GM12878 (cell line): ENCODE measurements around the gene HHIPL1.

ENCODE experiments used
- CBFB ChIP-seq: IDR thresholded peaks from 2 replicates; pipeline ENCODE4 v1.6.1; 2016; ENCODE audit warnings: antibody characterized with exemption, low read depth
- CTCF ChIP-seq, 3 experiments: IDR thresholded peaks in 2 of 3; conservative IDR thresholded peaks in 1 of 3; 2 replicates each; pipeline ENCODE4 v1.5.1; 2011; ENCODE audit warnings: low read depth in 3 of 3, low read length in 3 of 3, mild to moderate bottlenecking in 3 of 3, control low read depth in 2 of 3, moderate library complexity in 2 of 3, inconsistent platforms in 1 of 3, mixed read lengths in 1 of 3; ENCODE audit not compliant: control insufficient read depth in 2 of 3, insufficient read depth in 1 of 3; ENCODE audit errors: extremely low read depth in 1 of 3
- EP300 ChIP-seq, 2 experiments: fragments of 150-350 bp in 1 of 2; IDR thresholded peaks; 2 replicates each; pipeline ENCODE4 v1.6.1; 2011 to 2012; ENCODE audit warnings: low read depth in 2 of 2, low read length in 2 of 2, borderline replicate concordance in 1 of 2, improper control_type of control experiment in 1 of 2, inconsistent platforms in 1 of 2; ENCODE audit not compliant: control insufficient read depth in 1 of 2
- IRF3 ChIP-seq: fragments of 450-650 bp; IDR thresholded peaks from 2 replicates; pipeline ENCODE4 v1.6.1; 2014; ENCODE audit warnings: mild to moderate bottlenecking
- RCOR1 ChIP-seq: conservative IDR thresholded peaks from 2 replicates; pipeline ENCODE4 v1.6.1; 2012; ENCODE audit warnings: low read depth, low read length, improper control_type of control experiment
- REST ChIP-seq: IDR thresholded peaks from 2 replicates; pipeline ENCODE4 v1.6.1; 2012; ENCODE audit warnings: mild to moderate bottlenecking, low read depth, low read length

DNA sequence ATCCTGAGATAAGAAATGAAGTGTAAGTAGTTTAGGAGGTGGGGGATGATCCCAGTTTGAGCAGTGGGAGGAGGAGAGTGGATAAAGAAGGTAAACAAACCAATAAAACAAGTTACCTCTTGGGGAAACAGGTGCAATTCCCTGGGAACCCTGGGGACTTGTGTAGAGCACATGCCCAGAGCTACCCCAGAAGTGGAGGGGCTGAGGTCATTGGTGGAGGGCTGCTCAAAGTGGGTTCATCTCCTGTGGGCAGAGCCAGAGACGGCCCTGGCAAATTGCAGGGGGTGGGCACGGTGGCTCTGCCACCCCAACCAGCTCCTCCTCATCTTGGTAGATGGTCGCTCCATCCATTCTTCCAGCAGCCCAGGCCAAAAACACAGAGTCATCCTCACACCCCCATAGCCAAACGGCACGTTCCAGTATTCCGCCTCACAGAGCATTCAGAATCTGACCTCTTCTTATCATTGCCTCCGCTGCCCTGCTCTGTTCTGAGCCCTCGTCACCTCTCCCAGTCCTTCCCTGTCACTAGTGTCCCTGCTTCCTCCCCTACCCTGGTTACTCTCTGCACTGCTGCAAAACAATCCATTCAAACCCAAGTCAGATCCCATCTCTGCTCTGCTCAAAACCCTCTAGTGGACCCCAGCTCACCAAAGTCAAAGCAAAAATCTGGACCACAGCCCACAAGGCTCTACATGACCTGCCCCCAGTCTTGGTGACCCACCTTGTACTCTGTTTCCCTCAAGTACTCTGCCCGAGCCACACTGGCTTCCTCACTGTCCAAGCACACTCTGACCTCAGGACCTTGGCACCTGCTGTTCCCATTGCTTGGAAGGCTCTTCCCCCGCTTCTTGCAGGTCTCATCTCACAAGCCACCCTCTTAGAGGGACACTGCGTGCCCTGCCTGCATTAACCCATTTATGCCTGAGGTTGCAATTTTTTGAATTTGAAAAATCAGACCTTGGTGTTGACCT lies 44.6 kb downstream of the HHIPL1 start:
- TF ChIP-seq CBFB = no peak
- TF ChIP-seq EP300 (IDR thresholded peaks at IDR 0.05; ENCODE audit: borderline replicate concordance in 1 of 2, control insufficient read depth in 1 of 2, low read depth in 2 of 2, low read length in 2 of 2) = no peak
- TF ChIP-seq REST = no peak
- TF ChIP-seq IRF3 = no peak
- no peak for TF ChIP-seq CTCF (IDR thresholded peaks at IDR 0.05 in 2 of 3, conservative IDR thresholded peaks at IDR 0.05 in 1 of 3; ENCODE audit: control insufficient read depth in 2 of 3, extremely low read depth in 1 of 3, insufficient read depth in 1 of 3, low read depth in 3 of 3, low read length in 3 of 3)
- TF ChIP-seq RCOR1 = no peak
